GM19372 (cell line): Measurements from ENCODE around the gene GART.
"Not testable (repeated sequence)": the region's sequence is repeated elsewhere in the genome, so short reads cannot be mapped to it uniquely, and the experiment has no call there.

ENCODE experiments used
- ATAC-seq: cut with Tn5 transposase; IDR thresholded peaks from one replicate; pipeline ENCODE4 v1.9.1; 2021; ENCODE audit warnings: mild to moderate bottlenecking, low read depth, moderate library complexity; ENCODE audit not compliant: unreplicated experiment

Gene GART

GRCh38 chr21:33541756-33542639, at the start of gene GART:
Gene GART, minus strand, starts transcription at chr21:33542117. Its CDS starts 2,802 bp downstream, at chr21:33539315.
- ATAC-seq: peak; percentile 49

DNA sequence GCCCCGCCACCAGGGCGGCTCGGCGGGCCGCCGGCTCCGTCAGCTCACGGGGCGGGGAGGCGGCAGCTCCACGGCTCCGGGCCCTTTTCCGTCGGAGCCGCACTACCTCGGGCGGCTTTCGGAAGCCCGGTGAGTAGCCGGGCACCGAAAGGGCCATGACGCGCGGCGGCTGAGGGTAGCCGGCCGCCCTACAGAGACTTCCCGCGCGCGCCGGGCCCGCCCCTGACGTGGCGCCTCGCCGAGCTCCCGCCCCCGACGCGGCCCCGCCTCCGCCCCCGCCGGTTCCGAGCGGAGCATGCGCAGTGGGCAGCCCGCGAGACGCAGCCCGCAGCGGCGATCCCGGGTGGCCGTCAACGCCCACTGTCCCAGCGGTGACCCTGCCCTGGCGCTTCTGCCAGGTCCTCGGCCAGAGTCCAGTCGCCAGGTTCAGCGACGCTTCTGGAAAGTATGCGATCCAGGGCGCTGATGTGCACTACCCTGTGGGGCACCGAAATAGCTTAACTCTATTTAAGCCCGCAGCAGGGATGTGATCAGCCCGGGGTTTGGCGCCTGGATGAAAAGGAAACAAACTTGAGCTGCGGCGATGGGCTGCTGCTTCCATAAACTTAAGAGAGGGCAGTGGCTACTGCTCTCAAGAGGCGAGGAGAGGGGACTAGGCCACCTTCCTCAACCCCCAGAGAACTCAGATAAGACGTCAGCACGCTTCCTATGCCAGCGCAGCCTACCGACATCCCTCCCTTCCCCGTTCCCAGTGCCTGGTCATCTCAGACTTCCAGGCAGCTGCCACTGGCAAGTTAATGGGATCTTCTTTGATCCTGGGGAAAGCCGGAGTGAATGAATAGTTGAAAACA, 46.8 kb upstream of the GART start, which contains the start of gene DONSON:
TSS of gene DONSON (minus strand) at position 200 of the 851 bp plus-strand sequence. CDS start at position 157, 43 bp downstream.
- ATAC-seq: peak; percentile 87

- peak; percentile 23 for ATAC-seq
Observed at GRCh38 chr21:33587792-33588484, 46.0 kb upstream of the GART start.

DNA sequence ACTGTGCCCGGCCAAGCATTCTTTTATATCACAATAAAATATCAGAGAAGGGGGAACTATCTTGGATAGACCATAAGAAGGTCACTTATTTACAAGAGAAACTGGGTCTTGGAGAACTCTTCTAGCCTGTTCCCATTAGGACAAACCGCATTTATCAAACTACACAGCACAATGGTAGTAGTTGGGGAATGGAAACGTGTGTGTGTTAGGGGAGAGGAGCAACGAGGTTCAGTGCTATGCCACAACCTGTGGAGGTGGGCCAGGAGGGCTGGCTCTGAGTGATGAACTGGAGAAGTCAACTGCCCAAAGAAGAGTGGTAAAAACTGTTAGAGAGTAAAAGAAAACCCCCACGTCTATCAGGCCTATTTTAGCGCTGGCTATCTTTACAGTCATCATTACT, 45.0 kb upstream of the GART start:
- no peak for ATAC-seq

GRCh38 chr21:33584455-33584854, 42.5 kb upstream of the GART start:
- ATAC-seq: no peak

GRCh38 chr21:33578959-33579542, 37.1 kb upstream of the GART start:
- ATAC-seq: no peak

DNA sequence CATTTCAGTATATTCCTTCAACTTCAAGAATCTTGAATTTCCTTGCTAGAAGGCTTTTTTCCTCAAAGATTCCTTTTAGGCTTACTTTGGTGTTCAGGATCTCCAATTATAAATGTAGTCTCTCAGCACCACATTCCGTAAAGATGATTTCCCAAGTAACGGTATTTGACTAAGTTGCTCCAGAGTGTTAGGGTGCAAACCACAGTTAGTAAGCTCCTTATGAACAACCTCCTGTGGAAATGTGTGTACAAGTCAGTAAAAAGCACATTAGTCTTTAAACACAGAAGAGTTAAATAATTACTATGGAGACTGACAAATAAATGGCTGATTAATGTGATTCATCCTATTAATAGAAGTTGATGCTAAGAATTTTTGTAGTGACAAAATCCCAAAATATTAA, 36.3 kb upstream of the GART start:
- ATAC-seq: no peak

DNA sequence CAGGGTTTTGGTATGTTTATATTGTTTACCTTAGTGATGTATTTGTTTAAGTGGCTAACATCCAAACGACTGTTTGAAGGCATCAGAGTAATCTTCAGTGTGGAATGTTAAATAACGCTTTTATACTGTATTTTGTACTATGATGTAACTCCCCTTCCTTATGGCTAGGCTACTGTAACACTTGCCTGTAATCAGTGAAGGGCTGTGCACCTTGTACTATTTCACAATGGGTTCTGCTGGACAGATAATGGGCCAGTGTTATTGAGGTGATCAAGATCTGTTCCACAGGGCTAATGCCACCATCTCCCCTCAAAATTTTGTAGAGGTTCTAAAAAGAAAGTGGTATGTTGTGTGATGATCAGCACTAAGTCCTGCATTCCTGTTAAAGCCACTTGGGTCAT, 34.8 kb upstream of the GART start:
- not testable (repeated sequence) for ATAC-seq

- no peak for ATAC-seq
Observed at GRCh38 chr21:33572350-33572749, 30.4 kb upstream of the GART start.

DNA sequence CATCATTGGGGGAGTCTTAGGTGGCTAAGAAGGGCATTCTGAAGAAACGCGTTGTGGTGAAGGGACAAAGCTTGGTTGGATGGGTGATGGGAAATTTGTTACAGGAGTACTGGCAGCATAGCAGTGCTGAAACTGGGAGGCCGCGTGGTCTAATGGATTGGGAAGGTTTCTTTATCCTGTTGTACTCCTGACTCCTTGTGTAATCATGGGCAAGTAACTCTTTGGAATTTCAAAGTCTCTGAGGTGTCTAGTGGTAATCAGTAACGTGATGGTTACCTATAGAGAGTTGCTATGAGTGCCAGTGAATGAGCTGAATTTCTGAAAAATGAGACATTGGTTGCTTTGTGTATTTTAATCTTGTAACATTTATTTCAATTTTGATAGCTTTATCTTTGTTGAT, 28.1 kb upstream of the GART start:
- ATAC-seq: no peak

- ATAC-seq: no peak
Observed at GRCh38 chr21:33568448-33568847, 26.5 kb upstream of the GART start.

DNA sequence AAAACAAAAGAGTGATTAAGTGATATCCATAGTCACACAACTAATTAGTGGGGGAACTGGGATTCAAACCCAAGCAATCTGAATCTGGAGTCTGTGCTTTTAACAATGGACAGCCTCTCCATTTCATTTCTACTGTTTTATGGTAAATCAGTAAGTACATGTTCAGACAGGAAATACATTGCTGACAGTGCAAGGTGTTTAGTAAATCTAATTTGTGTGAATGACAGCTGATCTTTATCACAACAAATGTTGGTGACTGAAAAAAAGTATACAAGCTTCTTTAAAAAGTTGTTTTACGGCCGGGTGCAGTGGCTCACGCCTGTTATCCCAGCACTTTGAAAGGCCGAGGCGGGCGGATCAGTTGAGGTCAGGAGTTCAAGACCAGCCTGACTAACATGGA, 26.0 kb upstream of the GART start:
- ATAC-seq: no peak

DNA sequence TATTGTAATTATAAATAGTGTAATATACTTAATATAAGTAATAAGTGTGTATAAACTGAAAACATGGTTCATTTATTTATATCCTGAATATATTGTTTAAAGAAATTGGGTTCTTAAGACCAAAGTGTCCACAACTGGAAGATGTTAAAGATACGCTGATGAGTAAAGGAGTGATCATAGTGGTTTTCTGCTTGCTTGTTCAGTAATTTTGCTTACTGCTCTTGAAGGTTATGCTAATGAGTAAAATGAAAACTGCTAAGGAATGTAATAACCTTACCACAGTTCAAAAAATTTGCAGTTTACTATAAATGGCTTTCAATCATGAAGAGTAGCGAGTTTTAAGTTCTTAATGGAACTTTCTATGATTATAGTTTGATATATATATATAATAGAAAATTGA, 24.6 kb upstream of the GART start:
- ATAC-seq: no peak

DNA sequence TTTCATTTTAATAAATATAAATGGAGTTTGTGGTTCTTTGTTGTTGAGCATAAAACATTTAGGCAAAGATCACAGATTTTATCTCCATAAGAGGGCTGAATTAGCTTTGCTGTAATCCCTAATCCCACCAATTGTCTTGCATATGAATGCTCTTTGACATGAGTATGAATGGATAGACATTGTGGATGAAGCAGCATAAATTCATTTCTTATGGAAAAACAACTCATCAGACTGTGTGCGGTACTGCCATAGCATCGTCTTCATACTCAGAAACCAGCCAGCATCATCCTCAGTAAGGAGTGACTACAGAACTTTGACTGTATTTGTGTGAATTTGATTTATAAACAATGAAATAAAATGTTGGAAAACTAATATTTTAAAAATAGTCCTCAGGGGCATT, 20.5 kb upstream of the GART start:
- no peak for ATAC-seq

GRCh38 chr21:33561373-33561772, 19.5 kb upstream of the GART start:
- ATAC-seq: no peak

DNA sequence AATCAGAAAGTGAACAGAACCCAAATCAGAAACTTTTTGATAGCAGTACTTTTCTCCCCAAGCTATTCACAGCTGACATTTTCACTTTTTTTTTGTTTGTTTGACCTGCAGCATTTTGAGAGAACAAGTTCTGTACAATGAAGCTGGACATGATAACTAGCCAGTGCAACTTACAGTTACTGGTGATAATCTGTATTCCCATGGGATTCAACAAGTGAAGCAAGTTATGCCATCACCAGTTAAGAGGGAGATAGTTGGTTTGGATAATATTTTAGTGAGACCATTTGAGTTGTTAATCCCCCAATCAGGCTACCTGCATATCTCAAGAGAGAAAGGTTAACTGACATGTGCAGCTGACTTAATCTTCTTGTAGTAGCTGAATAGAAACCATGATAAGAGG, 19.0 kb upstream of the GART start:
- no peak for ATAC-seq

DNA sequence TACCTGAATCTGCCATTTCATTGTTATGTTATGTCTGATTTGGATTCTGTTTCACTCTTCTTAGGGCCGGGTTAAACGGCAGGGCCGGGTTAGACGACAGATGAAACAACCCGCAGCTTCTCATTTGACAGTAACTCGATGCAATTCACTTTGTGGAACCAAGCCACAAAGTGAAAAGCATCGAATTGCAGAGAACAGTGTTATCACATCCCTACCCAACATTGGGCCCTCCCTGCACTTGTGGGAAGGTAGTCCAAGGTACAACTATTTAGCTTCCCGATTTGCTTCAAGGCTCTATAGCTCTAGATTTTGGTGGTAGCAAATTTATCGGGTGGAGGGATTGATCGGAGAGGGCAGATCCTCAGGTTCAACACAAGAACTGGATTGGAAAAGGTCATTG, 17.9 kb upstream of the GART start:
- ATAC-seq: no peak

DNA sequence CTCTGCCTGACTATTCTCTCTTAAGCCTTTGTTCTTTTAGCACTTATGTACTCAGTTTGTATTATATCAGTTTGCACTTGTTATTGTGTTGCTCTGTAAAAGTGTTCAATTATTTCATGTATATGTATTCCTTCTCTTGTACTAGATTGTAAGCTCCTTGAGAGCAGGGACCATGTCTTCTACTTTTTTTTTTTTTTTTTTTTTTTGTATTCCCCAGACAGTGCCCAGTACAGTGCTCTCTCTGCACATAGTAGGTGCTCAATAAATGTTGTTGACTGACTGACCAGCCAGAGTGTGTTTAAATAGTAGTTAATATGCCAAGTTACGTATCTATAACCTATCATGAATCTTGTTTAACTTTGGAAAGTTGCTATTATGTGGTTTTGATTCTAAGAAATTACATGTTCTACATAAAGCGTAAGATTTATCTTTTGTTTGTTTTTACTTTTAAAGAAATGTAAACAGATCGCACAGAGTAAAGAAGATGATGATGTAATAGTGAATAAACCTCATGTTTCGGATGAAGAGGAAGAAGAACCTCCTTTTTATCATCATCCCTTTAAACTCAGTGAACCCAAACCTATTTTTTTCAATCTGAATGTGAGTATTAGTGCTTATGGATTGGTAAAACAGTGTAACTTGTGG, 17.0 kb upstream of the GART start:
- no peak for ATAC-seq

DNA sequence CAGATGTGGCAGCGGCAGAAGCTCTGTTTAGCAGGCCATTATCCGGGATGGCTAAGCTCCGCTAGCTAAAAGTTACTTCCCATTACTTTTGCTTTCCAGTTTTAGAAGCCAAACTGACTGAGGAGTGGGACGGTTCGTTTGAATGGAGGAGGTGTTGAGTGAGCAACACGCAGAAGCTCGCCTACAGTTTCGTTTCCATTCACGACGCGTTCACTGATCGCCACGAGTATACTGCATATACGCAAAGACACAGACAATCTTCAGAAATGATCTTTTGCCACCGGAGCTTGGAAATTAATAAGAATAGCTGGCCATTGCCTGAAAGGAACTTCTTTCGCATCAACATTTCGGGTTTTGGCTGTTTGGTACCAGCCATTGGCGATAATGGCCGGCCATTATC, 15.5 kb upstream of the GART start:
- no peak for ATAC-seq

DNA sequence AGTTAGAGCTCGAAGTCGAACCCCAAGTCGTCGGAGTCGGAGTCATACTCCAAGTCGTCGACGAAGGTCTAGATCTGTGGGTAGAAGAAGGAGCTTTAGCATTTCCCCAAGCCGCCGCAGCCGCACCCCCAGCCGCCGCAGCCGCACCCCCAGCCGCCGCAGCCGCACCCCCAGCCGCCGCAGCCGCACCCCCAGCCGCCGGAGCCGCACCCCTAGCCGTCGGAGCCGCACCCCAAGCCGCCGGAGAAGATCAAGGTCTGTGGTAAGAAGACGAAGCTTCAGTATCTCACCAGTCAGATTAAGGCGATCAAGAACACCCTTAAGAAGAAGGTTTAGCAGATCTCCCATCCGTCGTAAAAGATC, 13.0 kb upstream of the GART start:
- ATAC-seq: no peak
